Measurements from ENCODE around the gene ASB6. TPM values are rescaled to one million over a fixed set of nuclear protein-coding genes. Genes with fewer than 3 reads are reported as not detected.
A peak's percentile ranks its signal among the peaks of the same experiment; 100 is the strongest.

ASB6 gene
- total RNA-seq, 2 experiments from 2014 or later: 19.0 to 21.4 TPM

GRCh38 chr9:129624947-129625346 is 17.0 kb downstream of the ASB6 start:
- Histone ChIP-seq H3K79me2 (ENCODE audit: insufficient read depth, low read depth, low read length) (peaks cover 38% of the 10 kb centered on the region), H3K27ac (ENCODE audit: low read depth, low read length, poor library complexity, severe bottlenecking) (peak overlapping the region; percentile 73), H3K4me2 (ENCODE audit: low read length) (peak overlapping the region; percentile 71), H4K20me1 (ENCODE audit: insufficient read depth, low read length) (peaks cover 30% of the 10 kb centered on the region), H3K9me3 (ENCODE audit: low read length) (no peaks in the 10 kb centered on the region), H3K36me3 (ENCODE audit: insufficient read depth, low read length) (peaks cover 28% of the 10 kb centered on the region), H3K4me1 (ENCODE audit: insufficient read depth, low read length, poor library complexity, severe bottlenecking) (peaks cover 43% of the 10 kb centered on the region), H3K4me3 (ENCODE audit: low read depth, low read length, poor library complexity, severe bottlenecking) (peak overlapping the region; percentile 92), H3K9me2 (ENCODE audit: insufficient read depth, low read length) (no peaks in the 10 kb centered on the region), H2AFZ (ENCODE audit: low read length) (peak overlapping the region; percentile 63; the same call in 1 of the 2 replicates)
- peak; percentile 73 for DNase-seq (ENCODE audit: low spot score)
- intact Hi-C loops (cut with micrococcal nuclease; ENCODE audit: unreplicated experiment): loop anchor here (5.0 kb wide), 1 partner anchor 448 kb away; the partner anchor contains the start of gene IER5L
- CTCF ChIA-PET (ENCODE audit: unreplicated experiment): interaction anchor here (1.0 to 1.7 kb wide), 2 partner anchors 17 to 482 kb away, joined by 4 to 5 read pairs; no protein-coding TSS in a partner anchor
- BruUV-seq (replicated peaks): no TSS peak
- no peak for TF ChIP-seq CTCF (conservative IDR thresholded peaks at IDR 0.05; ENCODE audit: low read length)
- no peak for TF ChIP-seq EZH2phosphoT487 (IDR thresholded peaks at IDR 0.05; ENCODE audit: borderline replicate concordance, low read depth, low read length)
- POLR2A ChIA-PET: interaction anchor here (1.0 to 1.3 kb wide), 2 partner anchors 44 to 491 kb away, joined by 3 to 5 read pairs; no protein-coding TSS in a partner anchor

GRCh38 chr9:129624168-129624759 is 17.7 kb downstream of the ASB6 start:
- Histone ChIP-seq H3K36me3 (ENCODE audit: insufficient read depth, low read length) (peaks cover 22% of the 10 kb centered on the region), H3K79me2 (ENCODE audit: insufficient read depth, low read depth, low read length) (peaks cover 32% of the 10 kb centered on the region), H3K9me3 (ENCODE audit: low read length) (no peaks in the 10 kb centered on the region), H3K9me2 (ENCODE audit: insufficient read depth, low read length) (no peaks in the 10 kb centered on the region), H3K27ac (ENCODE audit: low read depth, low read length, poor library complexity, severe bottlenecking) (peak overlapping the region; percentile 73), H3K4me3 (ENCODE audit: low read depth, low read length, poor library complexity, severe bottlenecking) (no peak overlapping the region), H3K4me1 (ENCODE audit: insufficient read depth, low read length, poor library complexity, severe bottlenecking) (peaks cover 38% of the 10 kb centered on the region), H3K4me2 (ENCODE audit: low read length) (peak overlapping the region; percentile 71), H2AFZ (ENCODE audit: low read length) (peak overlapping the region; percentile 63), H4K20me1 (ENCODE audit: insufficient read depth, low read length) (peaks cover 23% of the 10 kb centered on the region)
- POLR2A ChIA-PET: interaction anchor here (0.8 to 1.0 kb wide), 2 partner anchors 106 to 413 kb away, joined by 3 read pairs; no protein-coding TSS in a partner anchor
- TF ChIP-seq EZH2phosphoT487 (IDR thresholded peaks at IDR 0.05; ENCODE audit: borderline replicate concordance, low read depth, low read length): no peak
- peak; percentile 93 for TF ChIP-seq CTCF (conservative IDR thresholded peaks at IDR 0.05; ENCODE audit: low read length)
- DNase-seq (ENCODE audit: low spot score): peak; percentile 77
- CTCF ChIA-PET (ENCODE audit: unreplicated experiment): interaction anchor here (1.0 to 1.7 kb wide), 3 partner anchors 16 to 485 kb away, joined by 3 to 5 read pairs (median 4); no protein-coding TSS in a partner anchor
- intact Hi-C loops (cut with micrococcal nuclease; ENCODE audit: unreplicated experiment): no loop called here
- BruUV-seq (replicated peaks): no TSS peak

GRCh38 chr9:129623331-129623730 is 18.6 kb downstream of the ASB6 start:
- no TSS peak for BruUV-seq (replicated peaks)
- no peaks in the 10 kb centered on the region for H3K9me3 ChIP-seq (ENCODE audit: low read length)
- H2AFZ ChIP-seq (ENCODE audit: low read length): no peak overlapping the region
- H3K27ac ChIP-seq (ENCODE audit: low read depth, low read length, poor library complexity, severe bottlenecking): no peak overlapping the region
- H4K20me1 ChIP-seq (ENCODE audit: insufficient read depth, low read length): peaks cover 15% of the 10 kb centered on the region
- peaks cover 12% of the 10 kb centered on the region for H3K36me3 ChIP-seq (ENCODE audit: insufficient read depth, low read length)
- intact Hi-C loops (cut with micrococcal nuclease; ENCODE audit: unreplicated experiment): no loop called here
- peaks cover 22% of the 10 kb centered on the region for H3K79me2 ChIP-seq (ENCODE audit: insufficient read depth, low read depth, low read length)
- no peak overlapping the region for H3K4me3 ChIP-seq (ENCODE audit: low read depth, low read length, poor library complexity, severe bottlenecking)
- peaks cover 31% of the 10 kb centered on the region for H3K4me1 ChIP-seq (ENCODE audit: insufficient read depth, low read length, poor library complexity, severe bottlenecking)
- no peak for DNase-seq (ENCODE audit: low spot score)
- no peak for TF ChIP-seq CTCF (conservative IDR thresholded peaks at IDR 0.05; ENCODE audit: low read length)
- no peak for TF ChIP-seq EZH2phosphoT487 (IDR thresholded peaks at IDR 0.05; ENCODE audit: borderline replicate concordance, low read depth, low read length)
- H3K4me2 ChIP-seq (ENCODE audit: low read length): no peak overlapping the region
- ChIA-PET POLR2A (interaction anchor here (0.6 to 0.8 kb wide), 2 partner anchors 412 to 667 kb away, joined by 3 to 6 read pairs; no protein-coding TSS in a partner anchor), CTCF (ENCODE audit: unreplicated experiment) (interaction anchor here (1.4 kb wide), 1 partner anchor 484 kb away, joined by 3 read pairs; no protein-coding TSS in a partner anchor)
- no peaks in the 10 kb centered on the region for H3K9me2 ChIP-seq (ENCODE audit: insufficient read depth, low read length)
